NCI-H2171 treated with DMSO at 0.1 percent for 48 hours (cell line): ENCODE data around the gene MOG.

Source experiments
- DNase-seq: peaks from one replicate; lab custom pipeline; 2025; lab: John Stamatoyannopoulos, UW

MOG gene

GRCh38 chr6:29656798-29657197 is at the start of gene MOG:
MOG (plus strand) TSS chr6:29657092; CDS start chr6:29657210, 118 bp downstream.
- no peak for DNase-seq

GRCh38 chr6:29608131-29608530 is 48.8 kb upstream of the MOG start:
- no peak for DNase-seq

GRCh38 chr6:29610540-29610939 is 46.4 kb upstream of the MOG start:
- DNase-seq: no peak

- DNase-seq: no peak
Measured at GRCh38 chr6:29611426-29611825, 45.5 kb upstream of the MOG start.

GRCh38 chr6:29617782-29618554 is 38.9 kb upstream of the MOG start:
- no peak for DNase-seq

GRCh38 chr6:29619578-29620160 is 37.2 kb upstream of the MOG start:
- DNase-seq: no peak

- no peak for DNase-seq
Measured at GRCh38 chr6:29620630-29621029, 36.3 kb upstream of the MOG start.

GRCh38 chr6:29624520-29624961 is 32.4 kb upstream of the MOG start:
- no peak for DNase-seq

GRCh38 chr6:29625337-29625930 is 31.5 kb upstream of the MOG start:
- DNase-seq: no peak

- no peak for DNase-seq
Measured at GRCh38 chr6:29626948-29627754, 29.7 kb upstream of the MOG start.

GRCh38 chr6:29627755-29628418 is 29.0 kb upstream of the MOG start:
- DNase-seq: peak; percentile 49

GRCh38 chr6:29628419-29629281 is 28.2 kb upstream of the MOG start:
- DNase-seq: peak; percentile 90

- no peak for DNase-seq
Measured at GRCh38 chr6:29629571-29629970, 27.3 kb upstream of the MOG start.

- no peak for DNase-seq
Measured at GRCh38 chr6:29630315-29630714, 26.6 kb upstream of the MOG start.

GRCh38 chr6:29631209-29631810 is 25.6 kb upstream of the MOG start:
- DNase-seq: no peak

- DNase-seq: peak; percentile 61
Measured at GRCh38 chr6:29631860-29632731, 24.8 kb upstream of the MOG start.

GRCh38 chr6:29632789-29633533 is 23.9 kb upstream of the MOG start, which contains the start of gene GABBR1:
GABBR1 (minus strand) TSS chr6:29633183; CDS start chr6:29632385, 798 bp downstream.
- peak; percentile 88 for DNase-seq

GRCh38 chr6:29633534-29633905 is 23.4 kb upstream of the MOG start:
- no peak for DNase-seq

GRCh38 chr6:29637247-29637646 is 19.6 kb upstream of the MOG start:
- DNase-seq: no peak
